Measurements from ENCODE around the gene CRYL1. TPM values are rescaled to one million over a fixed set of nuclear protein-coding genes. Genes with fewer than 3 reads are reported as not detected.

The CRYL1 gene
- polyA plus RNA-seq, 1 of the 3 experiments (the other 2 are of a cell fraction), result 34.8 TPM

GRCh38 chr13:20360041-20360491, 165.6 kb downstream of the CRYL1 start:
- TF ChIP-seq JUND (IDR thresholded peaks at IDR 0.05) (no peak), IRF3 (IDR thresholded peaks at IDR 0.05; ENCODE audit: low read depth, low read length) (no peak), NFIC (IDR thresholded peaks at IDR 0.05; ENCODE audit: borderline replicate concordance) (0 out of 2 replicates have a peak, but pooled peaks have one; percentile 14), CHD2 (IDR thresholded peaks at IDR 0.05; ENCODE audit: low read length, partially characterized antibody) (no peak), ZBTB33 (IDR thresholded peaks at IDR 0.05; ENCODE audit: borderline replicate concordance, low read depth) (no peak), YY1 (IDR thresholded peaks at IDR 0.05; ENCODE audit: low read depth) (no peak)
- H3K9me2 ChIP-seq, result no peaks in the 10 kb centered on the region
- H3K4me1 ChIP-seq (ENCODE audit: control insufficient read depth in 1 of 2, insufficient read depth in 2 of 2, low read depth in 1 of 2, low read length in 1 of 2), result no peaks in the 10 kb centered on the region
- H3K4me3 ChIP-seq (ENCODE audit: low read depth in 2 of 2, low read length in 1 of 2), result no peak overlapping the region
- H3K27me3 ChIP-seq (ENCODE audit: insufficient read depth), result no peaks in the 10 kb centered on the region; the same call in 1 of the 2 replicates
- POLR2A ChIA-PET, result no interaction called here
- CTCF ChIA-PET, result no interaction called here
- DNase-seq, result no peak
- H3K9ac ChIP-seq, result no peak overlapping the region
- no peaks in the 10 kb centered on the region for H3K79me2 ChIP-seq (ENCODE audit: insufficient read depth)
- no peaks in the 10 kb centered on the region for H4K20me1 ChIP-seq (ENCODE audit: insufficient read depth)
- H3K27ac ChIP-seq (ENCODE audit: low read depth in 2 of 2, low read length in 1 of 2), result no peak overlapping the region
- no peaks in the 10 kb centered on the region for H3K9me3 ChIP-seq
- 52% methylated on average over 2 of the region's 3 CpGs for WGBS (ENCODE audit: low lambda C conversion rate)
- H3F3A ChIP-seq (replicated peaks; ENCODE audit: insufficient read depth), result no peaks in the 10 kb centered on the region
- no peak overlapping the region for H2AFZ ChIP-seq (ENCODE audit: low read depth)
- H3K4me2 ChIP-seq, result no peak overlapping the region
- no peaks in the 10 kb centered on the region for H3K36me3 ChIP-seq (replicated peaks in 1 of 2; ENCODE audit: control insufficient read depth in 1 of 2, insufficient read depth in 2 of 2, low read length in 1 of 2)

GRCh38 chr13:20359335-20359734, 166.3 kb downstream of the CRYL1 start:
- no peaks in the 10 kb centered on the region for H3F3A ChIP-seq (replicated peaks; ENCODE audit: insufficient read depth)
- TF ChIP-seq SIN3A (IDR thresholded peaks at IDR 0.05; ENCODE audit: borderline replicate concordance, low read depth, low read length), result no peak
- TF ChIP-seq JUND (IDR thresholded peaks at IDR 0.05), result peak; percentile 89
- peak; percentile 43; the same call in 1 of the 2 replicates for TF ChIP-seq PBX3 (IDR thresholded peaks at IDR 0.05)
- no peak for TF ChIP-seq FOXM1 (IDR thresholded peaks at IDR 0.05; ENCODE audit: low read depth)
- TF ChIP-seq FOSL2 (IDR thresholded peaks at IDR 0.05; ENCODE audit: borderline replicate concordance, low read depth), result peak; percentile 90
- TF ChIP-seq TCF12 (IDR thresholded peaks at IDR 0.05), result peak; percentile 68
- TF ChIP-seq MAX (IDR thresholded peaks at IDR 0.05; ENCODE audit: low read depth), result 0 out of 2 replicates have a peak, but pooled peaks have one; percentile 27
- no peaks in the 10 kb centered on the region; the same call in 1 of the 2 replicates for H3K27me3 ChIP-seq (ENCODE audit: insufficient read depth)
- H2AFZ ChIP-seq (ENCODE audit: low read depth), result no peak overlapping the region
- CTCF ChIA-PET, result no interaction called here
- H4K20me1 ChIP-seq (ENCODE audit: insufficient read depth), result no peaks in the 10 kb centered on the region
- H3K79me2 ChIP-seq (ENCODE audit: insufficient read depth), result no peaks in the 10 kb centered on the region
- H3K27ac ChIP-seq (ENCODE audit: low read depth in 2 of 2, low read length in 1 of 2), result peak overlapping the region in 1 of 2 experiments; percentile 31; a peak in 1 of 4 replicates
- H3K9me2 ChIP-seq, result no peaks in the 10 kb centered on the region
- no peak overlapping the region for H3K4me3 ChIP-seq (ENCODE audit: low read depth in 2 of 2, low read length in 1 of 2)
- no peaks in the 10 kb centered on the region for H3K4me1 ChIP-seq (ENCODE audit: control insufficient read depth in 1 of 2, insufficient read depth in 2 of 2, low read depth in 1 of 2, low read length in 1 of 2)
- no peak overlapping the region for H3K9ac ChIP-seq
- DNase-seq, result no peak
- H3K9me3 ChIP-seq, result no peaks in the 10 kb centered on the region
- no peak overlapping the region for H3K4me2 ChIP-seq
- H3K36me3 ChIP-seq (replicated peaks in 1 of 2; ENCODE audit: control insufficient read depth in 1 of 2, insufficient read depth in 2 of 2, low read length in 1 of 2), result no peaks in the 10 kb centered on the region
- POLR2A ChIA-PET, result no interaction called here
- WGBS (ENCODE audit: low lambda C conversion rate), result 25% methylated on average over 5 of the region's 5 CpGs

Measured in SK-N-SH (cell line).